Measurements from ENCODE around the gene KCNQ1OT1. TPM values are rescaled to one million over a fixed set of nuclear protein-coding genes. Genes with fewer than 3 reads are reported as not detected.

Gene KCNQ1OT1
- total and polyA plus RNA-seq, 2 donors = 0.09 to 0.42 TPM

GRCh38 chr11:2571598-2572281 lies 128.1 kb downstream of the KCNQ1OT1 start:
- Histone ChIP-seq H3K27ac (ENCODE audit: low read depth in 1 of 2, low read length in 1 of 2) (no peak overlapping the region), H3K9me3 (ENCODE audit: control insufficient read depth in 2 of 2, insufficient read depth in 1 of 2, low read length in 1 of 2) (peaks cover 0 to 11% of the 10 kb centered on the region in 2 donors), H3K36me3 (ENCODE audit: control insufficient read depth in 2 of 2, insufficient read depth in 2 of 2, low read length in 1 of 2) (no peaks in the 10 kb centered on the region), H3K4me1 (ENCODE audit: control insufficient read depth in 2 of 2, insufficient read depth in 2 of 2, low read length in 2 of 2) (no peaks in the 10 kb centered on the region), H3K4me3 (ENCODE audit: low read length in 2 of 2) (no peak overlapping the region), H3K27me3 (ENCODE audit: control insufficient read depth in 2 of 2, insufficient read depth in 1 of 2, low read length in 1 of 2) (no peaks in the 10 kb centered on the region)
- DNase-seq (ENCODE audit: low read depth in 6 of 9, low spot score in 9 of 9) = no peak
- WGBS = 98% methylated on average over 23 of the region's 23 CpGs

GRCh38 chr11:2570841-2571597 lies 128.8 kb downstream of the KCNQ1OT1 start:
- H3K27ac ChIP-seq (ENCODE audit: low read depth in 1 of 2, low read length in 1 of 2) = no peak overlapping the region
- H3K4me3 ChIP-seq (ENCODE audit: low read length in 2 of 2) = no peak overlapping the region
- DNase-seq (ENCODE audit: low read depth in 6 of 9, low spot score in 9 of 9) = no peak
- no peaks in the 10 kb centered on the region for H3K4me1 ChIP-seq (ENCODE audit: control insufficient read depth in 2 of 2, insufficient read depth in 2 of 2, low read length in 2 of 2)
- peaks cover 0 to 11% of the 10 kb centered on the region in 2 donors for H3K9me3 ChIP-seq (ENCODE audit: control insufficient read depth in 2 of 2, insufficient read depth in 1 of 2, low read length in 1 of 2)
- H3K36me3 ChIP-seq (ENCODE audit: control insufficient read depth in 2 of 2, insufficient read depth in 2 of 2, low read length in 1 of 2) = no peaks in the 10 kb centered on the region
- 97% methylated on average over 25 of the region's 25 CpGs for WGBS
- no peaks in the 10 kb centered on the region for H3K27me3 ChIP-seq (ENCODE audit: control insufficient read depth in 2 of 2, insufficient read depth in 1 of 2, low read length in 1 of 2)

DNA sequence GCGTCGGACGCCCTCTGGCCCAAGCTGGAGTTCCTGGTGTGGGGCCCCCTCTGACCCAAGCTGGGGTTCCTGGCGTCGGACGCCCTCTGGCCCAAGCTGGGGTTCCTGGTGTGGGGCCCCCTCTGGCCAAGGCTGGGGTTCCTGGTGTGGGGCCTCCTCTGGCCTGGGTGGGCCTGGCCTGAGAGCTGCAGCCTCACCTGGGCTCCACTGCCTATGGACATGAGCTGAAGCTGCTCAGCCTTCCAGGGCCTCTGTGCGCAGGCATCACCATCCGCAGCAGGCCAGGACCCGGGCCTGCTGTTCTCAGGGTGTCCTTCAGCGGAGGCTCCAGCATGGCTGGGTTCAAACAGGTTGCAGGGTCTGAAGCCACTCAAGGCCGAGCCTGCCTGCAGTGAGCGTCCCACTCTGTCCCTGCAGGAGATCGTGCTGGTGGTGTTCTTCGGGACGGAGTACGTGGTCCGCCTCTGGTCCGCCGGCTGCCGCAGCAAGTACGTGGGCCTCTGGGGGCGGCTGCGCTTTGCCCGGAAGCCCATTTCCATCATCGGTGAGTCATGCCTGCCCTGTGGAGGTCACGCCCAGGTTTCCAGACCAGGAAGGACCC lies 129.5 kb downstream of the KCNQ1OT1 start:
- DNase-seq (ENCODE audit: low read depth in 6 of 9, low spot score in 9 of 9) = no peak
- no peak overlapping the region for H3K27ac ChIP-seq (ENCODE audit: low read depth in 1 of 2, low read length in 1 of 2)
- WGBS = 97% methylated on average over 26 of the region's 26 CpGs
- H3K9me3 ChIP-seq (ENCODE audit: control insufficient read depth in 2 of 2, insufficient read depth in 1 of 2, low read length in 1 of 2) = peaks cover 0 to 11% of the 10 kb centered on the region in 2 donors
- H3K4me3 ChIP-seq (ENCODE audit: low read length in 2 of 2) = no peak overlapping the region
- no peaks in the 10 kb centered on the region for H3K27me3 ChIP-seq (ENCODE audit: control insufficient read depth in 2 of 2, insufficient read depth in 1 of 2, low read length in 1 of 2)
- no peaks in the 10 kb centered on the region for H3K4me1 ChIP-seq (ENCODE audit: control insufficient read depth in 2 of 2, insufficient read depth in 2 of 2, low read length in 2 of 2)
- H3K36me3 ChIP-seq (ENCODE audit: control insufficient read depth in 2 of 2, insufficient read depth in 2 of 2, low read length in 1 of 2) = no peaks in the 10 kb centered on the region

DNA sequence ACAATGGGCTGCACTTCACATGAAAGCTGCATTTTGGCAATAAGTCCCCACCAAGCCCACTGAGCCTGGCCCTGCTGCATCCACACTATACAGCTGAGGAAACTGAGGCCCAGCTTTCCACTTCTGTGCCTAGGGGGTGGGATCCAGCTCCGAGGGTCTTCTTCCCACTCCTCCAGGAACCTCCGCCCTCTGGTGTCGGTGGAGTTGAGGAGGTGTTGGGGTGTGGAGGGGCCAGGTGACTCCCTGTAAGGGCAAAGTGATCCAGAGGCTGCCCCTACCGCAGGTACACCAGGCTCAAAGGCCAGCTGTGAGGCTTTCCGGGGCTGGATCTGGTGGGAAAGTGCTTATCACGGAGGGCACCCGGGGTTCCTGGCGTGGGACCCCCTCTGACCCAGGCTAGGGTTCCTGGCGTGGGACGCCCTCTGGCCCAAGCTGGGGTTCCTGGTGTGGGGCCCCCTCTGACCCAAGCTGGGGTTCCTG lies 130.0 kb downstream of the KCNQ1OT1 start:
- Histone ChIP-seq H3K4me3 (ENCODE audit: low read length in 2 of 2) (no peak overlapping the region), H3K36me3 (ENCODE audit: control insufficient read depth in 2 of 2, insufficient read depth in 2 of 2, low read length in 1 of 2) (no peaks in the 10 kb centered on the region), H3K27ac (ENCODE audit: low read depth in 1 of 2, low read length in 1 of 2) (no peak overlapping the region), H3K9me3 (ENCODE audit: control insufficient read depth in 2 of 2, insufficient read depth in 1 of 2, low read length in 1 of 2) (peaks cover 0 to 11% of the 10 kb centered on the region in 2 donors), H3K4me1 (ENCODE audit: control insufficient read depth in 2 of 2, insufficient read depth in 2 of 2, low read length in 2 of 2) (no peaks in the 10 kb centered on the region), H3K27me3 (ENCODE audit: control insufficient read depth in 2 of 2, insufficient read depth in 1 of 2, low read length in 1 of 2) (no peaks in the 10 kb centered on the region)
- no peak for DNase-seq (ENCODE audit: low read depth in 6 of 9, low spot score in 9 of 9)
- 99% methylated on average over 10 of the region's 10 CpGs for WGBS

GRCh38 chr11:2569321-2569721 lies 130.5 kb downstream of the KCNQ1OT1 start:
- Histone ChIP-seq H3K4me1 (ENCODE audit: control insufficient read depth in 2 of 2, insufficient read depth in 2 of 2, low read length in 2 of 2) (no peaks in the 10 kb centered on the region), H3K4me3 (ENCODE audit: low read length in 2 of 2) (no peak overlapping the region), H3K9me3 (ENCODE audit: control insufficient read depth in 2 of 2, insufficient read depth in 1 of 2, low read length in 1 of 2) (peaks cover 0 to 11% of the 10 kb centered on the region in 2 donors), H3K27me3 (ENCODE audit: control insufficient read depth in 2 of 2, insufficient read depth in 1 of 2, low read length in 1 of 2) (no peaks in the 10 kb centered on the region), H3K36me3 (ENCODE audit: control insufficient read depth in 2 of 2, insufficient read depth in 2 of 2, low read length in 1 of 2) (no peaks in the 10 kb centered on the region), H3K27ac (ENCODE audit: low read depth in 1 of 2, low read length in 1 of 2) (no peak overlapping the region)
- WGBS = 56% methylated on average over 14 of the region's 14 CpGs
- DNase-seq (ENCODE audit: low read depth in 6 of 9, low spot score in 9 of 9) = no peak

DNA sequence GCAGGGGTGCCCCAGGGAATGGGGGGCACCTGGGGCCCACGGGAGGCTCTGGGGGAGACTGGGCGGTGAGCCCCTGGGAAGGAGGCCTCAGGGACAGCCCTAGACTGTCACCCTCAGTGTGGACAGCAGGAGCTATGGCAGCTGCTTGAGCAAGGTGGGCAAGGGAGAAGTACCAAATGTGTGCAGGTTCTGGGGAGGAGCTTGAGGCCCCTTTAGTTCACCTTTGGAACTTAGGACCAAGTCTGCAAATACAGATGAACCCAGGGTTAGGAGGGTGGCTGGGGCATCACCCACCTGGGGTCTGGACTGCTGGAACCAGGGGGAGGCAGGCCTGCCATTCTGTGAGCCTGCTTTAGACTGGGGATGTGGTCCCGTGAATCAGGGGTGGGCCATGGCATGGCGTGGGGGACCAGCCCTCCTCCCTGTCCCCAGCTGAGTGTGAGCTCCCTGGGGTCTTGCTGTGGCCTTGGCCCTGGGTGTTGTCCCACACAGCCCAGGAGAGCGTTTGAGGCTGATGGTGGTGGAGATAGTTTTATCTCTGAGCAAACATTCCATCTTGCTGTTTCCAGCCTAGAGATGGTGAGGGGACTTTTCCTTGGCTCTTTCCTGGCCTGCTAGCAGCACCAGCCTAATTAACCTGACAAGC lies 132.6 kb downstream of the KCNQ1OT1 start:
- Histone ChIP-seq H3K4me1 (ENCODE audit: control insufficient read depth in 2 of 2, insufficient read depth in 2 of 2, low read length in 2 of 2) (no peaks in the 10 kb centered on the region), H3K36me3 (ENCODE audit: control insufficient read depth in 2 of 2, insufficient read depth in 2 of 2, low read length in 1 of 2) (no peaks in the 10 kb centered on the region), H3K27ac (ENCODE audit: low read depth in 1 of 2, low read length in 1 of 2) (no peak overlapping the region), H3K27me3 (ENCODE audit: control insufficient read depth in 2 of 2, insufficient read depth in 1 of 2, low read length in 1 of 2) (no peaks in the 10 kb centered on the region), H3K4me3 (ENCODE audit: low read length in 2 of 2) (no peak overlapping the region), H3K9me3 (ENCODE audit: control insufficient read depth in 2 of 2, insufficient read depth in 1 of 2, low read length in 1 of 2) (peaks cover 0 to 11% of the 10 kb centered on the region in 2 donors)
- no peak for DNase-seq (ENCODE audit: low read depth in 6 of 9, low spot score in 9 of 9)
- WGBS = 94% methylated on average over 5 of the region's 5 CpGs

- peaks cover 0 to 6% of the 10 kb centered on the region in 2 donors for H3K9me3 ChIP-seq (ENCODE audit: control insufficient read depth in 2 of 2, insufficient read depth in 1 of 2, low read length in 1 of 2)
- no peak for DNase-seq (ENCODE audit: low read depth in 6 of 9, low spot score in 9 of 9)
- WGBS = 97% methylated on average over 16 of the region's 16 CpGs
- no peaks in the 10 kb centered on the region for H3K27me3 ChIP-seq (ENCODE audit: control insufficient read depth in 2 of 2, insufficient read depth in 1 of 2, low read length in 1 of 2)
- no peak overlapping the region for H3K27ac ChIP-seq (ENCODE audit: low read depth in 1 of 2, low read length in 1 of 2)
- no peaks in the 10 kb centered on the region for H3K36me3 ChIP-seq (ENCODE audit: control insufficient read depth in 2 of 2, insufficient read depth in 2 of 2, low read length in 1 of 2)
- no peaks in the 10 kb centered on the region for H3K4me1 ChIP-seq (ENCODE audit: control insufficient read depth in 2 of 2, insufficient read depth in 2 of 2, low read length in 2 of 2)
- H3K4me3 ChIP-seq (ENCODE audit: low read length in 2 of 2) = no peak overlapping the region
These were observed 133.4 kb downstream of the KCNQ1OT1 start for GRCh38 chr11:2566223-2567025.

DNA sequence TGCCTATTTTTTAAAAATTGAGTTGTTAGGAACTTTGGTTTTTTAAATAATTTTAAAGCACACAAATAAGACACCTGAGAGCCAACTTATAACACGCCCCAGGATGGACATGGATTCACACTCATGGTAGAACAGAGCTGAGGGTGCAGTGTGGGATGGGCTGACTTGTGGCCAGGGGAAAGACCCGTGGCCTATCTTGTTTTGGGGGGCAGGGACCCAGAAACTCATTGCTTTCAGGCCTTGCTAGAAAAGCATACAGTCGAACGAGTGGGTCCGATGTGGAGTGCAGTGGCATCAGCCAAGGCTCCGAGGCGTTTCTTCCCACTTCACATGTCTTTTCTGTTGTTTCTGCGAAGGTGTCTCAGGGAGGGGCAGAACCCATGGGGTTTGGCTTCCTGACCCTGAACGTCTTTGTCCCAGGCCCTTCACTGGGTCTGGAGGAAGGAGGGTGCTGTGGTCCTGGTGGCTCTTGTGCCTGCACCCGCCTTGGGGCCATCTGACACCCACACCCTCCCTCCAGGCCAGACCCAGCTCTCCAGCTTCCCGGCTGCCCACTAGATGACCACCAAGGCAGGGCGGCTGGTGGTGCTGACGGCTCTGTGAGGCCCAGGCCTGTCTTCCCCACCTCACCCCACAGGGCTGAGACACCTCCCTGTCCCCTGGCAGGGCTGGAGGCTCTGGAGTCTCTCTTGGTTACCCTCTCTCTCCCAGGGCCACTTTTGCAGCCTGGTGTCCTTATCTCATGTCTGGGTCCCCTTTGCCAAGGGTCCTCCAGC lies 134.2 kb downstream of the KCNQ1OT1 start:
- H3K4me1 ChIP-seq (ENCODE audit: control insufficient read depth in 2 of 2, insufficient read depth in 2 of 2, low read length in 2 of 2) = no peaks in the 10 kb centered on the region
- no peak overlapping the region for H3K4me3 ChIP-seq (ENCODE audit: low read length in 2 of 2)
- H3K36me3 ChIP-seq (ENCODE audit: control insufficient read depth in 2 of 2, insufficient read depth in 2 of 2, low read length in 1 of 2) = no peaks in the 10 kb centered on the region
- H3K27me3 ChIP-seq (ENCODE audit: control insufficient read depth in 2 of 2, insufficient read depth in 1 of 2, low read length in 1 of 2) = no peaks in the 10 kb centered on the region
- 95% methylated on average over 13 of the region's 13 CpGs for WGBS
- no peak for DNase-seq (ENCODE audit: low read depth in 6 of 9, low spot score in 9 of 9)
- peaks cover 0 to 4% of the 10 kb centered on the region in 2 donors for H3K9me3 ChIP-seq (ENCODE audit: control insufficient read depth in 2 of 2, insufficient read depth in 1 of 2, low read length in 1 of 2)
- no peak overlapping the region for H3K27ac ChIP-seq (ENCODE audit: low read depth in 1 of 2, low read length in 1 of 2)

Data from thymus (tissue), 11 donors.